Embryonic facial prominence (tissue), 1 donor: ENCODE data around the gene DTNBP1.

Experiments used
- DNase-seq: peaks from one replicate; pipeline ENCODE4 v3.0.0-alpha.2; 2016; ENCODE audit errors: extremely low spot score

DTNBP1 gene, protein sequence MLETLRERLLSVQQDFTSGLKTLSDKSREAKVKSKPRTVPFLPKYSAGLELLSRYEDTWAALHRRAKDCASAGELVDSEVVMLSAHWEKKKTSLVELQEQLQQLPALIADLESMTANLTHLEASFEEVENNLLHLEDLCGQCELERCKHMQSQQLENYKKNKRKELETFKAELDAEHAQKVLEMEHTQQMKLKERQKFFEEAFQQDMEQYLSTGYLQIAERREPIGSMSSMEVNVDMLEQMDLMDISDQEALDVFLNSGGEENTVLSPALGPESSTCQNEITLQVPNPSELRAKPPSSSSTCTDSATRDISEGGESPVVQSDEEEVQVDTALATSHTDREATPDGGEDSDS

GRCh38 chr6:15662326-15663129 is at the start of gene DTNBP1:
TSS of gene DTNBP1 (minus strand) at chr6:15663028. CDS start at chr6:15662869, 159 bp downstream.
- peak; percentile 64 for DNase-seq

- DNase-seq = no peak
Measured at GRCh38 chr6:15709651-15710269, 46.9 kb upstream of the DTNBP1 start.

DNA sequence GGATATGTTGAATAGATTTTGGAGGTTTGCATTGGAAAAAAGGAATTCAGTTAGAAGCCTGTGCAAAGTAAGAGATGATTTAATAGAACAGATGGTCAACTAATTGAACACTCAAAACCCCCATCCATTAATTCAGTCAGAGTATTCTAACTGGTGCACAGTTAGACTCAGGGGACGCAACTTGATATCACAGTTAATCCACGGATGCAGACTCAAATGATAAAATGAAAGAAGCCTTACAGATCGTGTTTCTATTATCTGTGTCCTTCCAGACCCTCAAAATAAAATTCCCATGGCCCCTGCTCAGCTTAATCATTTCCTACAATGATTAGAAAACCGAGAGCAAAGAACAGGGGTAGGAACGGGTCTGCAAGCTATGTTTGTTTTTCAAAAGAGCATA is 45.4 kb upstream of the DTNBP1 start:
- no peak for DNase-seq

DNA sequence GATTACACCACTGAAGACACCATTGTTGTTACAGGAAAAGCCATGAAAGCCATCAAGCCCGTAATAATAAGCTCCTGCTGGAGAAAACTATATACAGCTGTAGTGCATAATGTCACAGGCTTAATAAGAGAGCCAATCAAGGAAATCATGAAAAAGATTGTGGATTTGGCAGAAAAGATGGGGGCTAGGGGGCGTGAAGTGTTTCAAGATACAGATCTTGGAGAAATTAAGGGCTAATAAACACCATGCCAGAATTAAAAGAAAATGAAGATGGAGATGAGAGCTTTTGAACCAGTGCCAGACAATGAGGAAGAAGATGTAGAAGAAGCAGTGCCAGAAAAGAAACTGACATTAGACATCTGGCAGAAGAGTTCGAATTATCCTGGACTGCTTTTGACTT is 43.2 kb upstream of the DTNBP1 start:
- no peak for DNase-seq

DNA sequence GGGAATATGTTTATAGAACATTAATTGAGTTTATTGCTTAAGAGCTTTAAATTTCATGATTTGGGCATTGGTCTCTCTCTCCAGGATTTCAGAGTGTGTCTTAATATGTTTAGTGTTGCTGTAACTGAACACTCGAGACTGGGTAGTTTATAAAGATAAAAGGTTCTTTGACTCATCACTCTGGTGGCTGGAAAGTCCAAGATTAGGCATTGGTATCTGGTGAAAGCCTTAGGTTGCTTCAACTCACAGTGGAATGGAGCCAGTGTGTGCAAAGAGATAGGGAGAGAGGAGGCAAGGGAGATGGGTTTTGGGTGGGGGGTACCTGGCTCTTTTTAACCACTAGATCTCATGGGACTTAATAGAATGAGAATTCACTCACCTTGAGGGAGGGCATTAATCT is 35.6 kb upstream of the DTNBP1 start:
- DNase-seq = no peak

DNA sequence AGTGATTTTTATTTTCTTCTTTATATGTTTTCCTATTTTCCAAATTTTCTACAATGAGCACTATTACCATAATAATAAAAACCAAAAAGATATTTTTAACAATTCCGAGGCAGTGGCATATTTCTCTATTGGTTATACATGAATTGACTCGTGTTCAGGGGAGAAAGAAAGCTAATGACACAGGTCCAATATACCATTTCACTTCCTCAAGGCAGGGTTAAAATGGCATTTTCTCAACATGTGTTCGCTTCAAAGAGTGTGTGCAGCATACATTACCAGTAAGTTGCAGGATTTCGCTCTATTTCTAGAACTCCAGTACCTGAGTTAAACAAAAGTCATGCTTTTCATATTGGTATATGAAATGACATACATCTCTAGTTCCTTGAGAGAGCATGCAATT is 35.1 kb upstream of the DTNBP1 start:
- no peak for DNase-seq

GRCh38 chr6:15691250-15691869 is 28.5 kb upstream of the DTNBP1 start:
- DNase-seq = peak; percentile 88

- no peak for DNase-seq
Measured at GRCh38 chr6:15690510-15690909, 27.7 kb upstream of the DTNBP1 start.

- no peak for DNase-seq
Measured at GRCh38 chr6:15689586-15690482, 27.0 kb upstream of the DTNBP1 start.

- DNase-seq = no peak
Measured at GRCh38 chr6:15685619-15686018, 22.8 kb upstream of the DTNBP1 start.

- DNase-seq = no peak
Measured at GRCh38 chr6:15682965-15683822, 20.4 kb upstream of the DTNBP1 start.

DNA sequence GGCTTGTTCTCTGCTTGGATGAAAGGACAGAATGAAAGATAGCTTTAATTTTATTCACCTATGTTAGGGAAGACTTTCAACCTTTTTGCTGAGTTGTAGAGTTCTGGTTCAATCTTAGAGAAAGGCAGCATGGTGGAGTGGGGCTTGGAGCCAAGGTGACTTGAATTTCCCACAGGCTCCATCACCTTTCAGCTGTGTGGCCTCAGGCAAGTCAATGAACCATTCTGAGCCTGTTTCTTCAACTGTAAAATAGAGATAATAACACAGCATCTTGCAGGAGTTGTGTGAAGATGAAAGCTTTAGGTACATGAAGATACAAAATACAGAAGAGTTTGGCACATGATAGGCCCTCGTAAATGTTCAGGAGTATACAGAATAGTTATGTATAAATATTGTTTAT is 19.1 kb upstream of the DTNBP1 start:
- no peak for DNase-seq

DNA sequence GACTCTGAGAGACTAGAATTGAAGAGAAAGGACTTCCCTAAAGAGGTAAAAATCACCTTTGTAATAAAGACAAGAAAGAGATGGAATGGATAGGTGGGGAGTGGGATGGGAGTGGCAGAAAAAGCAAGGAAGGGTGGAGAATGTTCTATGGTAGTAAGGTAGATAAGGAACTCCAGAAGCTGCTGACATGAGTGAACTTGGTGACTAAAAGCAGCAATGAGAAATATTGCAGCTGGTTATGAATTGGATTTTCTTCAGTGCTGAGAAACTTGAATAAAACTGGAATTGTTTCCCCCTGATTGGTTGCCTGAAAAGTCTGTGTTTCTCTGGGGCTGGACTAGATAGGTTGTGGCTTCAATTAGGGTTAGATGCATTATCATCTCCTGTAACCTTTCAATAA is 15.7 kb upstream of the DTNBP1 start:
- DNase-seq = no peak

DNA sequence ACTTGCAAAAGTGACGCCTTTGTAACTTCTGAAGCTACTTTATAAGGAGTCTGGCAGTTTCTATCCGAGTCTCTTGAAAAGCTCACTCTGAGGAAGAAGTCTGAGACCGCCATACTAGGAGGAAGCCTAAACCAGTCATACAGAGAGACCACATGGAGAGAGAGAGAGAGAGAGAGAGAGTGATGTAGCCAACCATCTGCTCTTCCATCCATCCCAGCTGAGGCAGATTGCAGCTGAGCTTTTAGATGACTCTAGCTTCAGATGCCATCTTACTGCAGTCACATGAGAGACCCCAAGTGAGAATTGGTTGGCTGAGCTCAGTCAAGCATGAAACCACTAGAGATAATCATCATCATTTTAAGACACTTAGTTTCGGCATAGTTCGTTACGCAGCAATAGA is 15.0 kb upstream of the DTNBP1 start:
- no peak for DNase-seq

DNA sequence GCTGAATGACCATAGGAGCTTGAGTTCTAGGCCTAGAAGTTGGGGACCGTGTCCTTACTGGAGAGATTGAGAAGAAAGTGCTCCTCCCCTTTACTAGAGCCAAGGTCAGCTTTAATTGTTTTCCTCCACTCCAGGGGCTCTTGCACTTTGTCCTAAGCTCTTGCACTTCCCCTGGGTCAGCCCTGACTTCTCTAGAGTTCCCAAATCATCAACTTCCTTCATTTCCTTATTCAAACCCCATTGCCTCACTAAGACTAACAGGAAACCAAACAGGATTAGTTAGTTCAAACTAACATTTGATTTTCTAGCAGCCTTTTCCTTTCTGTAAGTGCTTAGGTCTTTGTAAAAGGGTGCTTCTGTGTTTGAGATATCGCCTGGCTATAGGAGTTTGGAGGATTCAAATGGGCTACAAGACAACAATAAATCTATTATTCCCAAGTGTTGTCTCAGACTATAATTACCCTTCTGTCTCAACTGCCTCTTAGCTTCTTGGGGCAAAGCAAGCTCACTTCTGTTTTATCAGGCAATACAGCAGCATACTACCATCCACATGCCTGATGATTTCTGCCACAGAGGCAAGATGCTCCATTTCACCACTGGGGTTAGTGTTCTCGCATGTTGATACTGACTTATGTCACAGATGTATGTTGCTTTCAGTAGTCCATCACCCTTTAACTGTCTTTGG is 12.8 kb upstream of the DTNBP1 start:
- no peak for DNase-seq

GRCh38 chr6:15674690-15675386 is 12.0 kb upstream of the DTNBP1 start:
- no peak for DNase-seq

DNA sequence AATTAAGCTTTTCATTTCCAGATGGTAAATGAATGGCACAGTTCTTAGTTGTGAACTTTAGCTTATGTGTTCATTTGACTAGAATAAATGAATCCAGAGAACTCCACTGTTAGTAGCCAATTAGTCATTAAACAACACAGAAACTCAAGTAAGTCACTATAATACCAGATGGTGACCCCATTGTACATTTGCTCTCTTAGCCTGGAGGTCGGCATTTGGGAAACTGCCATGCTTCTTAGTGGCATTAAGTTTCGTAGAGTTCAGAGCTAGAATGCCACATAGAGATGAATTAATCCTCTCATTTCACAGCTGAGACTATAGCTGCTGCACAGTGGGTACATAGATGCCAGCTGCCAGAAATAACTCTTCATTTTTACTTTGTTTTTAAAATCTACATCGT is 10.8 kb upstream of the DTNBP1 start:
- DNase-seq = no peak

- DNase-seq = no peak
Measured at GRCh38 chr6:15672818-15673217, 10.0 kb upstream of the DTNBP1 start.

DNA sequence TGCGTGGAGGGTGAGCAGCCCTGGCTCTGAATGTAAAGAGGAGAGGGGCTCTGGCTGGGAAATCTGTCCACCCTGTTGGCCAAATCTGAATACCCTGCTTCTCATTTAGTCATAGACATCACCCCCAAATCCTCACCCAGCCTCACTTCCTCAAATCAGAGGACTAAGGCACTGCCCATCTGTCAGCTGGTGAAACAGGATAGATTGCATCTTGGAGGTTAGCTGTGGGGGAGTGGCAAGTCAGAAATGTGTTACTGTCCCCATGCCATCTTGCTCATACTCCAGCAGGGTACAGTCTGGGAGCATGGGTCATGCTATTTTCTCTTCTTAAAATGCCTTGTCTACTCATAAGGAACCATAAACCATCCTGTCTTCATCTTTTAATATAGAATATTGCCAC is 9.5 kb upstream of the DTNBP1 start:
- DNase-seq = no peak
